Activated CD4-positive, alpha-beta T cell treated with anti-CD3 and anti-CD28 coated beads for 24 hours (primary cell): ENCODE results near the gene TEC.
"Not testable (repeated sequence)": the region's sequence is repeated elsewhere in the genome, so short reads cannot be mapped to it uniquely, and the experiment has no call there.

Source experiments
- DNase-seq, 2 donors: peaks; one replicate each; pipeline ENCODE4 v3.0.0-alpha.2; 2020; ENCODE audit warnings: low read depth in 2 of 2

Gene TEC

GRCh38 chr4:48268956-48269860 is at the start of gene TEC:
Gene TEC, minus strand, starts transcription at chr4:48269838. Its CDS starts 41,224 bp downstream, at chr4:48228614.
- peak; percentile 14 to 17 for DNase-seq

- peak in 1 of 2 donors; percentile 22 for DNase-seq
These were observed 46.3 kb upstream of the TEC start for GRCh38 chr4:48315728-48316630.

GRCh38 chr4:48314746-48315145 is 45.1 kb upstream of the TEC start:
- not testable (repeated sequence) for DNase-seq

- DNase-seq = no peak
These were observed 42.3 kb upstream of the TEC start for GRCh38 chr4:48311896-48312295.

GRCh38 chr4:48308901-48309300 is 39.3 kb upstream of the TEC start:
- no peak for DNase-seq

GRCh38 chr4:48307528-48307927 is 37.9 kb upstream of the TEC start:
- DNase-seq = no peak

GRCh38 chr4:48305508-48305907 is 35.9 kb upstream of the TEC start:
- no peak for DNase-seq

- DNase-seq = no peak
These were observed 30.4 kb upstream of the TEC start for GRCh38 chr4:48300004-48300403.

GRCh38 chr4:48299560-48299959 is 29.9 kb upstream of the TEC start:
- DNase-seq = no peak

GRCh38 chr4:48297256-48297846 is 27.7 kb upstream of the TEC start:
- no peak for DNase-seq

GRCh38 chr4:48296365-48296764 is 26.7 kb upstream of the TEC start:
- no peak for DNase-seq

- DNase-seq = no peak
These were observed 25.5 kb upstream of the TEC start for GRCh38 chr4:48295116-48295515.

- DNase-seq = not testable (repeated sequence)
These were observed 22.7 kb upstream of the TEC start for GRCh38 chr4:48292218-48292790.

- DNase-seq = no peak
These were observed 20.6 kb upstream of the TEC start for GRCh38 chr4:48290146-48290772.

GRCh38 chr4:48286060-48286459 is 16.4 kb upstream of the TEC start:
- DNase-seq = not testable (repeated sequence)

- DNase-seq = not testable (repeated sequence)
These were observed 16.0 kb upstream of the TEC start for GRCh38 chr4:48285640-48286039.

GRCh38 chr4:48275686-48276085 is 6.0 kb upstream of the TEC start:
- no peak for DNase-seq

- DNase-seq = no peak
These were observed 5.6 kb upstream of the TEC start for GRCh38 chr4:48275247-48275646.

- DNase-seq = no peak
These were observed 2.0 kb upstream of the TEC start for GRCh38 chr4:48271626-48272025.

- no peak for DNase-seq
These were observed 1.4 kb upstream of the TEC start for GRCh38 chr4:48270951-48271473.

GRCh38 chr4:48270523-48270897 is 872 bp upstream of the TEC start:
- no peak for DNase-seq
